Stimulated activated CD4-positive, alpha-beta T cell treated with anti-CD3 and anti-CD28 coated beads, TNF-alpha, amount 100 ng/mL, for 1 hour (primary cell): ENCODE results near the gene CYP46A1.

ENCODE experiments used
- DNase-seq, 3 donors: peaks; one replicate each; pipeline ENCODE4 v3.0.0-alpha.2; 2020; ENCODE audit warnings: low read depth in 3 of 3, low spot score in 1 of 3

Gene CYP46A1

DNA sequence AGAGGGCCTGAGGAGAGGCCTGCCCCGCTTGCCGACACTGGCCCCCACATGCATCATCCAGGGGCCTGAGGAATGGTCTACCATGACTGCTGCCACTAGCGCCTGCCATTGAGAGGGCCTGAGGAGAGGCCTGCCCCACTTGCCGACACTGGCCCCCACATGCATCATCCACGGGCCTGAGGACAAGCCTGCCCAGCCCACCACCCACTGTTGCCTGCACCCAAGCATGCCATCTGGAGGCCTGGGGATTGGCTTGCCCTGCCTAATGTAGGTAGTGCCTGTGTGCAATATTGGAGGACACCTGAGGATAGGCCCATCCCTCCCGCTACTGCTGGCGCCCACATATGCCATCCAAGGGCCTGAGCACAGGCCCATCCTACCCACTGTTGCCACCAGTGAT, 24.4 kb downstream of the CYP46A1 start:
- DNase-seq: no peak

DNA sequence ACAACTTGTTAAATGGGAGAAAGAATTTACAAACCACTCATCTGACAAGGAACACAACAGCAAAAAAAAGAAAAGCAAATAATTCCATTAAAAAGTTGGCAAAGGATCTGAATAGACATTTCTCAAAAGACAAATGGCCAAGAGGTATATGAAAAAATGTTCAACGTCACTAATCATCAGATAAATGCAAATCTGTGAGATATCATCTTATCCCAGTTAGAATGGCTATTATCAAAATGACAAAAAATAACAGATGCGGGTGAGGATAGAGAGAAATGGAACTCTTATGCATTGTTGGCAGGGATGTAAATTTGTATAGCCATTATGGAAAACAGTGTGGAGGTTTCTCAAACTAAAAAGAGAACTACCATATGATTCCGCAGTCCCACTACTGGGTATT, 29.9 kb downstream of the CYP46A1 start:
- no peak for DNase-seq

DNA sequence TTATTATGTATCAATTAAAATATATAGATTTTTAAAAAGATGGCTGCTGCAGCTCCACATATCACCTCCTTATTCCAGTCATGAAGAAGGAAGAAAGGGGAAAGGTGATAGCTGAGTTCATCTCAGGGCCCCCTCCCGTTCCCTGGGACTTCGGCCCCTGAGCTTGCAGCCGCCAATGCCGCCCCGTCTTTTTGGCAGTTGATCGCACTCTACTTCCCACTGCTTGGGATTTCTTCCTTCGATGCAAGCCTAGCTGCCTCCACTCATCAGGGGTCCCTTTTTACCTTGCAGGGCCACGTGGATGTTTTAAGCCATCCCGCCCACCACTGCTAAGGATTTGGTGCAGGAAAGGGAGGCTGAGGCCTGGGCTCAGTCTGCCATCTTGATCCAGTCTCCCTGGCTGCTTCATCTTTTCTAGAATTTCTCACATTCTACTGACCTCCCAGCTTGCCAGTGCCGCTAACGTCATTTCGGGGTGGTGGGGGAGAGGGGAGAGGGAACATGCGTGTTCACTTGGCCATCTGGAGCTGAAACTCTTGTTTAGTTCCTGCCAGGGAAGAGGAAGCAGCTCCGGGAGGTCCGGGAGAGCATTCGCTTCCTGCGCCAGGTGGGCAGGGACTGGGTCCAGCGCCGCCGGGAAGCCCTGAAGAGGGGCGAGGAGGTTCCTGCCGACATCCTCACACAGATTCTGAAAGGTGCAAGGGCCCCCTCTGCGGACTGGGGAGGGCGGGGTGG, 31.3 kb downstream of the CYP46A1 start:
- DNase-seq: no peak

DNA sequence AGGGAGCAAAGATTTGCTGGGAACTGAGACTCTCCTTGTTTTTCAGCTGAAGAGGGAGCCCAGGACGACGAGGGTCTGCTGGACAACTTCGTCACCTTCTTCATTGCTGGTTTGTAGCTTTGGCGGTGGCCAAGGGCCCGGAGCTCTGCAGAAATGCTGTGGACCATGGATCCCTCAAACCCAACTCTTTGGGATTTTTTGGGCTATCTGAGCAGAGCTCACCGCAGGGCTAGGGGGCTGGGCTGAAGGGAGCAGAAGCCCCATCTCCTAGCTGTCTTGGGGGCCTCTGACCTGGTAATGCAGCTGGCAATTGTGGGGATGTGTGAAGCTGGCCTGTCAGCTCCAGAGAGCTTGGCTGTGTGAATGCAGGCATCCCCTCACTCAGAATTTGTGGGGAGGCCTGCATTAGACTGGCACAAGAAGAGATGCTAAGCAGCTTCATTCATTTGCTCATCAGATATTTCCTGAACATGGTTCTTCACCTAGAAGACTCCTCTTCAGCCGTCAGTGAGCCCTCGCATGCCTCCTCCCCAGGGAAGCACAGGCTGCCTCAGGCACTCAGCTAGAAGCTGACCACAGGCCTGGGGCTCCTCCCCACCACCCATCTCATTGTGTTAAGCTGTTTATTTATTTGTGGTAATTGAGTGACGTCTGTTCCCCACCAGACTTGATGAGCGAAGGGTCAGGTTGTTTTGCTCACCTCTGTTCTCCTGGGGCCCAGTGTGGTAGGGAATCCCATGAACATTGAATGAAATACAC, 32.2 kb downstream of the CYP46A1 start:
- DNase-seq: no peak

DNA sequence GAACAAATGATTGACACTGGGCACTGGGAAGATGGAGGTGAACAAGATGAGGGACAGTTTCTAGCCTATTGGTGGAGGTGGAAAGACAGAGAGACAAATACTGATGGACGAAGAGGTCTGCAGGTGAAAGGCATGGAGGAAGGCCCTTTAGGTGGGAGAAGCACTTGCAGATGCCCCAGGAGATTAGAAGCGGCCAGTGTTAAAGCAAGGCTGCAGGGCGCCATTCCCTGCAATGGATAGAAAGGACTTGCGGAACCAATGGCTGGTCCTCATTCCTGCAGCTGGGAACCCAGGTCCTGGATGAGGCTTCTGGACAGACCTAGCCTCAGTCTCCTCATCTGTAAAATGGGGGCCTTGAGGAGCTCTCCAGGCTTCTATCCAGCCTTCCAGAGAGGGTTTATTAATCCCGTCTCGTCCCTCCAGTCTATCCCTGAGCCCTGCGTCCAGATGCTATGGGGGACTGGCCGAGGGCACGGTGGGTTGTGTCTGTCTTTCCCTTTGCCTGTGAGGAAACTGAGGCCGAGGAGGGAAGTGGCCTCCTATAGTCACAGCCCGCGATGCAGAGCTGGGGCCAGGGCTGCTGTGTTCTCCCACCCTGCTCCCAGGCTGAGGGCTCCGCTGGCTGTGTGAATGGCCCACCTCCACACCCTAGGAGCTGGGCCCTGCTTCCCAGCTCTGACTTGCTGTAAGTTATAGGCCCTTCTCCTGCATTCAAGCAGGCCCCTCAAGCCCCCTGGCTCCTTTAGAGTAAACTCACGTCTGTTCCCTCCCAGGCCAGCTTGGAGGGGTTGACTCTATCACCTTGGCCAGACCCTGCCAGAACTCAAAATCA, 33.0 kb downstream of the CYP46A1 start:
- DNase-seq: no peak

DNA sequence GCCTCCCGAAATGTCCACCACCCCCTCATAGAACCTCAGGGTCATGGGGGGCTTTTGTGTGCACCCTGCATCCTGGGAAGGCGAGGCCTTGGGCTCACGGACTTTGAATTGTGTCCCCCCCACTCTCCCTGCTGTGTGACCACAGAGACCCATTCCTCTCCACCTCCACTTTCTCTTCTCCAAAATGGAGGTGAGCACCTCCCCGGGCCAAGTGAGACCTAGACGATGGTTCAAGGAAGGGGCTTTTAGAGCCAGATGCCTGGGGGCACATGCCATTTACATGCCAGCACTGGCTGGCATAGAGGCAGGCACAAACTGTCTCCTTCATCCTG, 33.5 kb downstream of the CYP46A1 start:
- DNase-seq: no peak

DNA sequence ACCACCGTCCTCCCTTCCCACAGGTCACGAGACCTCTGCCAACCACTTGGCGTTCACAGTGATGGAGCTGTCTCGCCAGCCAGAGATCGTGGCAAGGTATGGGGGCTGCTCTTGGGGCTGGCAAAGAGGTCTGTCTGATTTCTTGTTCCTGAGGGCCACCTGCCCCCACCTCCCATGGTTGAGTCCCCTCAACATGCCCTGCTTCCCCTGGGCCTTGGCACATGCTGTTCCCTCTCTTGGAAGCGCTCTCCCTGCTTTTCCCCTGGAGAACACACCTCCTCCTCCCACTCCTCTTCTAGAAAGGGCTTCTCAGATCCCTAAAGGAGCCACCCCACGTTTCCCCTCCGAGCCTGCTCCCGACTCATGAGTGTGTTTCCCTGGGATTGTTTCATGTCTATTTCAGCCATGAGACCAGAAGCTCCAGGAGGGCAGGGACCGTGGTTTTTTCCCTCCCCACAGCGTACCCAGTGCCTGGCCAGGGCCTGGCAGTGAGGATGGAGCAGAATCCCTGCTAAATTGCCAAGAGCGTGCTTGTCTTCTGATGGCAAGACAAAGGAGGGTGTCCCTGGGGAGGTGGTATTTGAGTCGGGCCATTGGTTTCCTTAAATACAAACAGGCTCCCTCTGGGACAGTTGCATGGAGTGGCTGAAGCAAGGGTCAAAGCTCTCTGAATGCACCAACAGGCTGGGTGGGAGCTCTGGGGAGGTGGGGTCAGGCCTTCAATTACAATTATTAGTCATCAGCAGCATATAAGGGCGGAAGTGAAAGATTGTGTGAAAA, 34.1 kb downstream of the CYP46A1 start:
- DNase-seq: no peak

DNA sequence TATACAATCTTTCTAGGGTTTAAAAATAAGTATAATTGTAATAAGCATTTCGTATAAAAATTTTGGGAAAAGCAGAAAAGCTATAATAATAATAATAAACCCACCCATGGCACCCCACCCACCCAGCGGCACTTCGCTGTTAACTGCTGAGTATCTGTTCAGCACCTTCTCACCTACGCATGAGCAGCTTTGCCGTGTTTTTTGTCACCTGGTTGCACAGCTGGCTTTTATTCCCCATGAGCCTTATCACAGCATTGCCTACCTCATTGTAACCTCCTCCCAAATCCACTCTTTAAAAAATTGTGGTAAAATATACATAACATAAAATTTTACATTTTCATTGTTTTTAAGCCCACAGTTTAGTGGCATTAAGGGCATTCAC, 34.7 kb downstream of the CYP46A1 start:
- no peak for DNase-seq

DNA sequence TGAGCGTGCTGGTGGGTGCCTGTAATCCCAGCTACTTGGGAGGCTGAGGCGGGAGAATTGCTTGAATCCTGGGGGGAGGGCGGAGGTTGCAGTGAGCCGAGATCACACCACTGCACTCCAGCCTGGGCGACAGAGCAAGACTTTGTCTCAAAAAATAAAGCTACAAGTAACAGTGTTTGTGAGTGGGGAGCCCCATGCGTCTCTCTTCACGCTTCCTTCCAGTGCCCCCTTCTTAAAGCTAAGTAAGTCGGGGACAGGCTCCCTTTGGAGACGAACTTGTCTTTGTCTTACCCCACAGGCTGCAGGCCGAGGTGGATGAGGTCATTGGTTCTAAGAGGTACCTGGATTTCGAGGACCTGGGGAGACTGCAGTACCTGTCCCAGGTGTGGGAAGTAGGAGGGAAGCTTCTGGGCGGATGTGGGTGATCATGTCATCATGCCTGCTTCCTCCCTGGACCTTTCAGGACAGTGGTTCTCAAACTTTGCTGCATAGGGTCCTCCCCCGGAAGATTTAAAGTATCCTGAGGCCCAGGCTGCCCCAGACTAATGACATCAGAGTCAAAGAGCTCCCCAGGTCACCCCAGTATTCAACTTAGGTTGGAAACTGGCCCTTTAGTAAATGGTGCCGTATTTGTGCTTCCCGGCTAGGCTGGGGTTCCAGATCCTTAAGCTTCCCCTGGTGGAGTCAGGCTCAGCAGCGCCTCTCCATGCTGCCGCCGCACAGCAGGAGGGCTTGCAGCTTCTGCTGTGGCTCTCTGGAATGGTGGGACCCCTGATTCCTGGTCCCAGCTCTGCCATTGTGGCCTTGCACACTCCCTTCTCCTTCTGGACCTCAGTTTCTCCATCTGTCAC, 37.1 kb downstream of the CYP46A1 start:
- no peak for DNase-seq

DNA sequence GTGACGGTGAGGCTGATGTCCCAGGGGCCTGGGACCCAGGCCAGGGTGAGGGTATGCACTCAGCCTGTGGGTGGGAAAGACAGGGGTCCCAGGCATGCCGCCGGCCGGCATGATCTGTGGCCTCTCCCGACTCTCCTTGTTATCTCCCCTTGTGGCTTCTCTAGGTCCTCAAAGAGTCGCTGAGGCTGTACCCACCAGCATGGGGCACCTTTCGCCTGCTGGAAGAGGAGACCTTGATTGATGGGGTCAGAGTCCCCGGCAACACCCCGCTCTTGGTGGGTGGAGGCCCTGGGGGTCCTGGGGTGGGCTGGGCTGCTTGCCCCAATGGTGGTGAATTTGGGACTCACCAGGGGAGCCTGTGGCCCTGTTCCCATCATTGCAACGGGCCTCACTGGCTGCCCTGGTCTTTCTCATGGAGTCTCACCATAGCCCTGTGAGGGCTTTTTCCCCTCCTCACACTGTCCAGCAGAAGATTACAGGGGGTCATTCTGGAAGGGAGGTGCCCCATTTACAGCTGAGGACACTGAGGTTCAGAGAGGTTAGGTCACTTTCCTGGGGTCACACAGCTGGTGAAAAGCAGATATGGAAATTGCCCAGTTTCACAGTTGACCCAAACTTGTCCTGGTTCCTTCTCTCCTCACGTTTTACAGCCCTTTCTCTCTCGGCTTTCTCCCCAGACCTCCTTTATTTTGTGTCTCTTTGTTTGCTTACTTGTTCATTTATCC, 37.9 kb downstream of the CYP46A1 start:
- DNase-seq: no peak

DNA sequence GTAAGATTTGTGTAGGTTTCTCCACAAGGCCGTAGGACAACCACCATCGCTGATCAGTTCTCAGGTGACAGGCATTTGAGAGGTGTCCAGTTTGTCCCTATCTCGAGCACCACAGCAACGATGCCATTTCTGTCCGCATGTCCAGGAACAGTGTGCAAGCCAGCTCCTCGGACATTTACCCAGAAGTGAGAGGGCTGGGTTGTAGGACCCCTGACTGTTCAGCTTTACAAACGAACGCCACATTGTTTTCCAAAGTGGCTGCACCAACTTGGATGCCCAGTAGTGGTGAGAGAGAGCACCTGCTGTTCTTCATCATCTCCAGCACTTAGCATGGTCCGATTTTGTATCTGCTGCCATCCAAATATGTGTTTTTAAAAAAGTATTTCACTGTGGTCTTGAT, 38.6 kb downstream of the CYP46A1 start:
- no peak for DNase-seq

DNA sequence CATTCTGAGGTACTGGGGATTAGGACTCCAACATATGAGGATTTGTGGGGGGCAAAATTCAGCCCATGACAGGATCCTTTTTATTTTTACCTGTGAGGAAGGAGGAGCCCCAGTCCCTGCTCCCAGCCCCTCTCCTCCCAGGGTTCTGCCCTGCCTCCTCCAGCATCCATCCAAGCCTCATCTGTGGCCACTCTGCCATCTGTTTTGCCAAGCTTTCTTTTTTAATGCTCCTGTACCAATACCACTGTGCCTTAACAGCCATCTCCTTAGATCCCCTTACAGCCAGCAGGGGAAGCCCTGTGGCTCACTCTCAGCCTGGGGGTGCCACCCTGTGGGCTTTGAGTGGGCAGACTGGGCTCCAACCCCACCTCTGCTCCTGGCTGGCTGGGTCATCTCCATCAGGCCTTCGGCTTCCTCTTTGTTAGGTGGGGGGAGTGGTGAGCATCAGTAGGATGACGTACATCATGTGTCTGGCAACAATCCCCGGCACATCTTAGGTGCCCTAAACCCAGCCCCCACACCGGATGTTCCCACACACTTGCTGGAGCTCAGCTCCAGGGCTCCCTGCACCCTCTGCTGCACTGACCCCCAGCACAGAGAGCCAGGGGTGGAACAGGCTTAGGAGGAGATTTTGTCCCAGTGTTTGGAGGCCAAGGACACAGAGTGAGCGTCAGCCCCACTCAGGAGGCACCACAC, 40.2 kb downstream of the CYP46A1 start:
- no peak for DNase-seq

DNA sequence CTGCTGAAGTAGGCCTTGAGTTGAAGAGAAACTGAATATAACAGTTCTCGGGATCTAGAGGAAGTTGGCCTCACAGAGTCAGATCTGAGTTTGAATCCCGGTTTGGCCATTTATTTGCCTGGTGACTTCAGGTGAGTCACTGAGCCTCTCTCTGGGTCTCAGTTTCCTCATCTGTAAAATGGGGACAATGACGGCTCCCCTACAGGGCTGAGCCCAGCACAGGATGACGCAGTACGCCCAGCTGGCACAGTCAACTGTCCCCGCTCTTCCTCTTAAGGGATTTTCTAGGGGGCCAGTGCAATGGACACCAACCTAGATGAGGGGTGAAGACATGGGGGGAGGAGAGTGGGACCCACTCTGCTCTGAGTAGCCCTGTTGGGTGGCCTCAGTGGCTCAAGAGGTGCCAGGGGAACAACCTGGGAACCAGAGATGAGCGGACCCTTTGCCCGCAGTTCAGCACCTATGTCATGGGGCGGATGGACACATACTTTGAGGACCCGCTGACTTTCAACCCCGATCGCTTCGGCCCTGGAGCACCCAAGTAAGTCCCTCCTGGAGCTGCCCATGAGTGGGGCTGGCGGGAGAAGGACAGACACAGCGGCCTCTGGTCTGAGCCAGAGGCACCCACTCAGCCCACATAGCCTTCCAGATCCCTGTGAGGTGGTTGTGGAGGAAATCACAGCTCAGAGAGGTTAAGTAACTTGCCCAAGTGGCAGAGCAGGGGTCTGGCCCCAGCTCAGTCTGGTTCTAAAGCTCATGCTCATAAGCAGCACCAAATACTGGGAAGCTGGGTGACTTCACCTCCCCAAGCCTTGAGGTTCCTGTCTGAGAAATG, 41.1 kb downstream of the CYP46A1 start:
- no peak for DNase-seq

DNA sequence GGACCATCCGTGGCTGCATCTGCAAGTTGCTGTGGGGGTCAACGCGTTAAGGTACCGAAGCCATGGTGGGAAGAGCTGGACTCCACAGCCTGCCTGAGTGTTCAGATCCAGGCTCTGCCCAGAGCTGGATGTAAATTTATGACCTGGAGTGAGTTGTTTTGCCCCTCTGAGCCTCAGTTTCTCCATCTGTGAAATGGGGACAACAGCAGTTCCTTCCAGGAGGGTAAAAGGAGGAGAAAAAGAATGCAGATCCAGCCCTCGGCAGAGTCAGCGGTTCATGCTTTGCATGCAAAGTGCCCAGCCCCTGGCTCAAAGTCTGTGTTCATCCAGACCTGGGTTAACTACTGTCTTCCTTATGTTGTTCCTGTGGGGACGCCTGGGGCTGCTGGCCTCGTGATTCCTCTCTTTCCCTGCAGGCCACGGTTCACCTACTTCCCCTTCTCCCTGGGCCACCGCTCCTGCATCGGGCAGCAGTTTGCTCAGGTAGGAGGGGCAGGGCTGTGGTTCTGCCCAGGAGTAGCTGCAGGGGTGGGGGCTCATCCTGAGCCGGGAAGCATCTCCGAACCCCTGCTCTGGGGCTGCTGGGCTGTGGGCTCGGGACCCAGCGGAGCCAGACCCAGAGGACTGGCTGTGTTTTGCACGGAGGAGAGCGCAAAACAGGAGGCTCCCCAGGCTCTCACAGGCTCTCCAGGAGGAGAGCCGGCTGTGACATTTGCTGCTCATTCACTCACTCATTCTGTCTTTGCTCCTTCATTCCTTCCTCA, 41.9 kb downstream of the CYP46A1 start:
- DNase-seq: no peak

DNA sequence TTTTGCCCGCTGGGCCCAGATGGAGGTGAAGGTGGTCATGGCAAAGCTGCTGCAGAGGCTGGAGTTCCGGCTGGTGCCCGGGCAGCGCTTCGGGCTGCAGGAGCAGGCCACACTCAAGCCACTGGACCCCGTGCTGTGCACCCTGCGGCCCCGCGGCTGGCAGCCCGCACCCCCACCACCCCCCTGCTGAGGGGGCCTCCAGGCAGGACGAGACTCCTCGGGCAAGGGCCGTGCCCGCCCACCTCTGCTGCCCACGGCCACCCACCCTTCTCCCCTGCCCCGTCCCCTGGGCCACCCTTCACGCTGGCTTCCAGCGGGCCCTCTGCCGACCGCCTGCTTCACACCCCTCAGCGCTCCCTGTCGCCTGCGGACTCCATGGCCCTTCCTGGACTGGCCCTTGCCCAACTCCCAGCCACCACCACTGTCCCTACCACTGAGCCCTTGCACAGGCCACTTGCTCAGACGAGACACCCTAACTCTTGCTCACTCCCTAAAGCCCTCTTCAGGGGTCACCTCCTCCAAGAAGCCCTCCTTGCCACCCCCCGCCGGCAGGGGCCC, 42.5 kb downstream of the CYP46A1 start:
- no peak for DNase-seq

DNA sequence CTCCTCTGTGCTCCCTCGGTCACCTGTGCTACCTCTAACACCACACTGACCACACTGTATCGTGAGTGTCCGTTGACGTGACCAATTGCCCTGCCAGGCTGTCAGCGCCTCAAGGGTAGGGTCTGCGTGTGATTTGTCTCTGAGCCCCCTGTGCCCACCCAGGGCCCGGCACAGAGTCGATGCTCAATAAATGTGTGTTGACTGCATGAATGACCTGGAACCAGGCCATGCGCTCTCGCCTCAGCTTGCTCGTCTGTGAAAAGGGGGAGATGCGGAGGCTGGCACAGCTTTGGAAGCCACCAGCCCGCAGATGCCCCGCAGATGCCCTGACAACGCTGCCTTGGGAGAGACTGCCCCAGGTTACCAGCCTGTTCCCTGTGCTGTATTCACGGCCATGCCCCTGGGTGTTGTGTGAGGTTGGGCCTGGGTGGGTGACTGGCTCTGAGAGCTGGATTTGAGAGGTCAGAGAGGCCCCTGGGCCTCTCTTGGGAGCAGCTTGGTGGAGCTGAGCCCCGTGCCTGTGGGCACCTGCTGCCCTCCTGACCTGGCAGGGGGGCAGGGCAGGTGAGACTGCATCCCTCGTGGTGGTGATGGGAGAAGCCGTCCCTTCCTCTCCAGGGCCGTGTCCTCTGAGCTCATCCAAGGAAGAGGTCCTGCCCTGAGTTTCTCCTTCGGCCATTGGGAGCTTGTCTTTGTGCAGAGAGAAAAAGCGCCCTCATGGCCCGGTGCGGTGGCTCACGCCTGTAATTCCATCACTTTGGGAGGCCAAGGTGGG, 43.2 kb downstream of the CYP46A1 start:
- DNase-seq: no peak
